Sigmoid colon (tissue), 7 donors: Measurements from ENCODE around the gene GPC5. TPM values are rescaled to one million over a fixed set of nuclear protein-coding genes. Genes with fewer than 3 reads are reported as not detected.

Experiments used
- DNase-seq: peaks from one replicate; pipeline ENCODE4 v3.0.0-alpha.2; 2019
- H3K27ac ChIP-seq, 4 donors: fragments of 200-600 bp; sonication (generic); one replicate each; pipeline ENCODE4 v1.5.1; 2016 to 2019; ENCODE audit warnings: mild to moderate bottlenecking in 1 of 4
- H3K27me3 ChIP-seq, 3 donors: fragments of 200-600 bp; sonication (generic); one replicate each; pipeline ENCODE4 v1.5.1; 2019; ENCODE audit warnings: mild to moderate bottlenecking in 1 of 3
- H3K36me3 ChIP-seq, 4 donors: fragments of 200-600 bp; sonication (generic); one replicate each; pipeline ENCODE4 v1.5.1; 2016 to 2019
- H3K4me1 ChIP-seq, 4 donors: fragments of 200-600 bp; sonication (generic); one replicate each; pipeline ENCODE4 v1.5.1; 2017 to 2019
- H3K4me3 ChIP-seq, 4 donors: fragments of 200-600 bp; sonication (generic); one replicate each; pipeline ENCODE4 v1.5.1; 2017 to 2019; ENCODE audit warnings: mild to moderate bottlenecking in 2 of 4, moderate library complexity in 1 of 4
- H3K9me3 ChIP-seq, 4 donors: fragments of 200-600 bp in 3 of 4; sonication (generic) in 3 of 4; one replicate each; pipeline versions ENCODE4 v1.5.1 to v1.6.1; 2013 to 2019
- EP300 ChIP-seq, 4 donors: sonication (generic); formaldehyde crosslinking; IDR thresholded peaks; one replicate each; pipeline ENCODE4 v1.6.1; 2017; ENCODE audit warnings: antibody characterized with exemption in 4 of 4
- POLR2A ChIP-seq, 2 donors: fragments of 450-650 bp; IDR thresholded peaks; one replicate each; pipeline ENCODE4 v1.6.1; 2016; ENCODE audit warnings: antibody characterized with exemption in 2 of 2, mild to moderate bottlenecking in 2 of 2, moderate library complexity in 2 of 2
- POLR2AphosphoS5 ChIP-seq, 4 donors: sonication (generic); formaldehyde crosslinking; IDR thresholded peaks; one replicate each; pipeline ENCODE4 v1.6.1; 2017; ENCODE audit warnings: antibody characterized with exemption in 4 of 4
- WGBS, 2 donors: extraction: QIAGEN DNeasy Blood & Tissue Kit; methylation state at CpG; one replicate each; pipeline ENCODE4 v1.1.7; 2013; 5-methylcytosine and 5-hydroxymethylcytosine counted together
- intact Hi-C: fragments of 100-400 bp; cut with DNase I; formaldehyde crosslinking; loops from one replicate; pipeline ENCODE4 v1.15.1; 2023
- polyA plus RNA-seq, 3 donors: library from polyadenylated mRNA; stranded (reverse); fragments of 200-250 nt; gene quantifications; one replicate each; pipeline ENCODE4 v1.2.3, GENCODE V29; 2013
- total RNA-seq, 4 donors: library from RNA; depleted of rRNA; stranded (reverse); fragments of >200 nt; gene quantifications; one replicate each; pipeline ENCODE4 v1.1.0, GENCODE V29; 2016
- TF ChIP-seq, protein P1 (sequence below), 4 experiments: fragments of 450-650 bp in 3 of 4; fragments of 200-600 bp in 1 of 4; IDR thresholded peaks; one replicate each; pipeline ENCODE4 v1.5.1; 2016 to 2019; ENCODE audit warnings: antibody characterized with exemption in 4 of 4, mild to moderate bottlenecking in 3 of 4, moderate library complexity in 2 of 4
- donor health status: healthy with polysubstance abuse.
- donor health status: Bipolar disorder and iron deficiency.
- donor health status: healthy.

GPC5 gene
- total and polyA plus RNA-seq, 7 donors, result 0.39 to 3.9 (median 2.9) TPM; not detected in 2

DNA sequence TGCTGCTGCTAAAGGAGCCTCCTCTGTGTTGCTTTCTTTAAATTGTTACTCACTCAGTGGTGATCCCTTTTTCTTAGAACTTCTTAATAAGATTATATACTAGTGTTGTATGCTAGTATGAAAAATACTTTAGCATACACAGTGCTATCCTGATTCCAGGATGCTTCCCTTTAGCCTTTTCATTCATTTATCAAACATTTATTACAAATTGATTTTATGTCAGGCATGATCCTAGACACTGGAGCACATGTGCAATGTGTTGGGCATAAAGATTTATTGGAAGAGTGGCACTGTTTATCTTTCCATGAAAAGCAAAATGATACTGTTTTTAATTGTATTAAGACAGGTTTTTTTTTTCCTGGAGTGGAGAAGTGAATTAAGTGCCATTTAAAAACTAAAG is 249.6 kb downstream of the GPC5 start:
- no peak for DNase-seq

GRCh38 chr13:91649456-91649855 is 251.0 kb downstream of the GPC5 start:
- DNase-seq, result no peak
- H3K4me1 ChIP-seq, result peaks cover 0 to 10% (median 3%) of the 10 kb centered on the region in 4 donors
- H3K36me3 ChIP-seq, result no peaks in the 10 kb centered on the region
- intact Hi-C loops, result no loop called here
- TF ChIP-seq POLR2AphosphoS5 (IDR thresholded peaks at IDR 0.05) (no peak), EP300 (IDR thresholded peaks at IDR 0.05) (no peak), POLR2A (IDR thresholded peaks at IDR 0.05) (no peak)
- TF ChIP-seq, protein P1, sequence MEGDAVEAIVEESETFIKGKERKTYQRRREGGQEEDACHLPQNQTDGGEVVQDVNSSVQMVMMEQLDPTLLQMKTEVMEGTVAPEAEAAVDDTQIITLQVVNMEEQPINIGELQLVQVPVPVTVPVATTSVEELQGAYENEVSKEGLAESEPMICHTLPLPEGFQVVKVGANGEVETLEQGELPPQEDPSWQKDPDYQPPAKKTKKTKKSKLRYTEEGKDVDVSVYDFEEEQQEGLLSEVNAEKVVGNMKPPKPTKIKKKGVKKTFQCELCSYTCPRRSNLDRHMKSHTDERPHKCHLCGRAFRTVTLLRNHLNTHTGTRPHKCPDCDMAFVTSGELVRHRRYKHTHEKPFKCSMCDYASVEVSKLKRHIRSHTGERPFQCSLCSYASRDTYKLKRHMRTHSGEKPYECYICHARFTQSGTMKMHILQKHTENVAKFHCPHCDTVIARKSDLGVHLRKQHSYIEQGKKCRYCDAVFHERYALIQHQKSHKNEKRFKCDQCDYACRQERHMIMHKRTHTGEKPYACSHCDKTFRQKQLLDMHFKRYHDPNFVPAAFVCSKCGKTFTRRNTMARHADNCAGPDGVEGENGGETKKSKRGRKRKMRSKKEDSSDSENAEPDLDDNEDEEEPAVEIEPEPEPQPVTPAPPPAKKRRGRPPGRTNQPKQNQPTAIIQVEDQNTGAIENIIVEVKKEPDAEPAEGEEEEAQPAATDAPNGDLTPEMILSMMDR (IDR thresholded peaks at IDR 0.05), result no peak
- no peak overlapping the region for H3K27ac ChIP-seq
- 95 to 97% methylated on average over 2 of the region's 2 CpGs for WGBS, 2 donors
- no peaks in the 10 kb centered on the region for H3K27me3 ChIP-seq
- no peaks in the 10 kb centered on the region for H3K9me3 ChIP-seq
- no peak overlapping the region for H3K4me3 ChIP-seq

More for the DNA sequence above, 249.6 kb downstream of the GPC5 start:
- H3K4me1 ChIP-seq, result peaks cover 0 to 10% (median 3%) of the 10 kb centered on the region in 4 donors
- no peaks in the 10 kb centered on the region for H3K36me3 ChIP-seq
- no peak overlapping the region for H3K4me3 ChIP-seq
- H3K9me3 ChIP-seq, result no peaks in the 10 kb centered on the region
- H3K27me3 ChIP-seq, result no peaks in the 10 kb centered on the region
- no peak overlapping the region for H3K27ac ChIP-seq
- TF ChIP-seq POLR2A (IDR thresholded peaks at IDR 0.05) (no peak), EP300 (IDR thresholded peaks at IDR 0.05) (no peak), POLR2AphosphoS5 (IDR thresholded peaks at IDR 0.05) (no peak)
- TF ChIP-seq, protein P1 (IDR thresholded peaks at IDR 0.05), result no peak
- intact Hi-C loops, result no loop called here

DNA sequence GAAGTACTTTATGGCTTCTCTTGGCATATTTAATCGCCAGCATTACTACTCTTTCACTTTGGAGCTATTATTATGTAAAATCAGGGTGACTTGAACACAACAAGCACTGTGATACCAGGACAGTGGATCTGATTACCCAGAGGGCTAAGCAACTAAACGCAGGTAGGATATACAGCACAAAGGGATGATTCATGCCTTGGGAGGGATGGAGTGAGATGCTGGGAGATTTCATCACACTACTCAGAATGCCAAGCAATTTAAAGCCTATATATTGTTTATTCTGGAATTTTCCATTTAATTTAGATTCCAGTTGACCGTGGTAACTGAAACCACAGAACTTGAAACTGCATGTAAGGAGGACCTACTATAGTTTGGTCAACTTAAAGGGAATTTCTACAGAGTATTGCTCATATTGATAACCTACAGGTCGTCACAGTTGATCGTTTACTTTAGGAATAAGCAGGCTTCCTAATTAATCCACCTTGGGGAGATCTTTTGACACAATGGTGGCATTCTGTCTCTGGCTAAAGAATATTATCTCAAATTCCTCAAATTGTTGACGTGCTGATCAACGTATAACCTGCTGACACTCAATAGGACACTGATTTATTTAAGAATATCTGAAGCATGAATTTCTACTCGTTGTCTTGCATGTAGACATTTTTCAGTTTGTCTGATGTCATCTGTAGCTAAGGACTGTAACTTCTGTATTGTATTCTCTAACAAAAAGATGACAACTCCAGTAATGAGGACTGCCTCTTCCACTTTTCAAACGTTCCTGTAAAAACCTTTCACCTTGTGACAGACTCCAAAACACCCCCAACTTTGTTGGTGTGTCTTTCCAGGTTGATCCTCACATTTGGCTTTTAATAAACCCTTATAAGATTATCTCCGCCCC is 254.2 kb downstream of the GPC5 start:
- no peaks in the 10 kb centered on the region for H3K27me3 ChIP-seq
- no peak for TF ChIP-seq POLR2A (IDR thresholded peaks at IDR 0.05)
- TF ChIP-seq, protein P1 (IDR thresholded peaks at IDR 0.05), result no peak
- no peak for TF ChIP-seq POLR2AphosphoS5 (IDR thresholded peaks at IDR 0.05)
- no peak for TF ChIP-seq EP300 (IDR thresholded peaks at IDR 0.05)
- H3K9me3 ChIP-seq, result no peaks in the 10 kb centered on the region
- no peak for DNase-seq
- intact Hi-C loops, result no loop called here
- 76 to 79% methylated on average over 10 of the region's 10 CpGs for WGBS, 2 donors
- no peak overlapping the region for H3K27ac ChIP-seq
- H3K36me3 ChIP-seq, result no peaks in the 10 kb centered on the region
- H3K4me3 ChIP-seq, result no peak overlapping the region
- peaks cover 0 to 5% (median 1%) of the 10 kb centered on the region in 4 donors for H3K4me1 ChIP-seq

DNA sequence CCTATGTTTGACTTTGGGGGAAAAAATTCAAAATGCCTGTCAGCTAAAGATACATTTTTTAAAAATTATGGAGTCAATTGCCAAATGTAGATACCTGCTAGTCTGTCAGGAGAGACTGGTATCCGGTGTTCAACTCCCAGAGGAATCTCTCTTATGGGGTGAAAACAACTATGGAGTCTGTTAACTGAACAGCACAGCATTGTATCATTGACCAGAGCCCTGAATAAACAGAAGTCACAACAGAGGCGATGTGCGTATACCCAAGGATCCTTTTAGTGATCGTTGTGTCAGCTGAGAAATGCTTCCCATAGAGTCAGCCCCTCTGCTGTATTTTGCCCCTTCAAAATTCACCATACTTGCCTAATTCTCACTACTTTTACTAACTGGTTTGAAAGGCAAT is 257.3 kb downstream of the GPC5 start:
- H3K9me3 ChIP-seq, result no peaks in the 10 kb centered on the region
- WGBS, 2 donors, result 88 to 91% methylated on average over 4 of the region's 4 CpGs
- intact Hi-C loops, result no loop called here

More for the DNA sequence above, 257.3 kb downstream of the GPC5 start:
- no peaks in the 10 kb centered on the region for H3K36me3 ChIP-seq
- DNase-seq, result no peak
- TF ChIP-seq, protein P1 (IDR thresholded peaks at IDR 0.05), result no peak
- no peak for TF ChIP-seq POLR2AphosphoS5 (IDR thresholded peaks at IDR 0.05)
- H3K27ac ChIP-seq, result no peak overlapping the region
- H3K27me3 ChIP-seq, result no peaks in the 10 kb centered on the region
- H3K4me3 ChIP-seq, result no peak overlapping the region
- H3K4me1 ChIP-seq, result no peaks in the 10 kb centered on the region
